BLaER1 treated with 17β-estradiol and CSF1 and Interleukin-3, amounts not matched to agents 10 nM and 100 nM (cell line): ENCODE results near the gene DNAH17.

Experiments used
- H3K27ac ChIP-seq, 11 experiments: shearing (Covaris generic); formaldehyde crosslinking; 2 replicates each; pipeline ENCODE4 v1.8.1; 2022
- H3K27me3 ChIP-seq, 11 experiments: shearing (Covaris generic); formaldehyde crosslinking; 2 replicates each; pipeline ENCODE4 v1.8.1; 2022
- H3K36me3 ChIP-seq, 11 experiments: shearing (Covaris generic); formaldehyde crosslinking; 2 replicates each; pipeline ENCODE4 v1.8.1; 2022
- H3K4me1 ChIP-seq, 10 experiments: shearing (Covaris generic); formaldehyde crosslinking; 2 replicates each; pipeline ENCODE4 v1.8.1; 2022
- H3K4me2 ChIP-seq, 11 experiments: shearing (Covaris generic); formaldehyde crosslinking; 2 replicates each; pipeline ENCODE4 v1.8.1; 2022
- H3K4me3 ChIP-seq, 10 experiments: shearing (Covaris generic); formaldehyde crosslinking; 2 replicates each; pipeline ENCODE4 v1.8.1; 2022
- H3K9ac ChIP-seq, 11 experiments: shearing (Covaris generic); formaldehyde crosslinking; 2 replicates each; pipeline ENCODE4 v1.8.1; 2022
- H3K9me3 ChIP-seq, 11 experiments: shearing (Covaris generic); formaldehyde crosslinking; replicated peaks in 1 of 11; 2 replicates each; pipeline ENCODE4 v1.8.1; 2022
- H4K20me1 ChIP-seq, 11 experiments: shearing (Covaris generic); formaldehyde crosslinking; 2 replicates each; pipeline ENCODE4 v1.8.1; 2022
- Cebpa-rat ChIP-seq, 11 experiments: shearing (Covaris generic); IDR thresholded peaks; 2 replicates each; pipeline ENCODE4 v1.8.1; 2022

Gene DNAH17

DNA sequence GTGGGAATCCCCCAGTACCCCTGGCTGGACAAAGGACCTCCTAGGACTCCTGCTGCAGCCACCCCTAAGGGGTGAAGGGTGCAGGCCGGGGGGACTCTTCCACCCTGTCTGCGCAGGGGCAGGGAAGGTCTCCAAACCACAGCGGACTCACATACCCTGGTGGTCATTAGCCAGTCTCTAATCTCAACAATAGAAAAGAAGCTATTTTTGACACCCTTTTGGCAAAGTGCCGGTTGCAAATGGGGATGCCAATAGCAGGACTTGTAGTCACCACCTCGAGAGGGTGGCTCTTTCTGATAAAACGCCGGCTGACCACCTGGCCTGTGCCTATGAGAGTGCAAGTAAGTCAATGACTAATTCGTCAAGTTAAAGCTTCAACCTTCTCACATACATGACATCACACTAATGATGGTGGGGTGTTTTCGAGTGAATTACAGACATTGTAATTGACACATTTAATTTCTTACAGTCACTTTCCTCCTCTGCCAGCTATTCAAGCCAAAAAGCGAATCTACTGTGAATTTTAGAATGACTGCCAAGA, 23.1 kb upstream of the DNAH17 start:
- H3K4me1 ChIP-seq: peaks cover 49 to 95% (median 66%) of the 10 kb centered on the region in 10 experiments
- H3K9me3 ChIP-seq: peaks cover 0 to 8% (median under 1%) of the 10 kb centered on the region in 11 experiments; a peak in 7 of 22 replicates
- no peak for TF ChIP-seq Cebpa-rat (IDR thresholded peaks at IDR 0.05)
- peak overlapping the region in 10 of 11 experiments; percentile 9 to 96 (median 66); a peak in 16 of 22 replicates for H3K4me2 ChIP-seq
- H3K9ac ChIP-seq: peak overlapping the region in 1 of 11 experiments; percentile 9; a peak in 1 of 22 replicates
- H4K20me1 ChIP-seq: no peaks in the 10 kb centered on the region
- H3K27me3 ChIP-seq: no peaks in the 10 kb centered on the region
- H3K4me3 ChIP-seq: no peak overlapping the region
- peak overlapping the region in 8 of 11 experiments; percentile 91 to 98 (median 96); a peak in 15 of 22 replicates for H3K27ac ChIP-seq
- no peaks in the 10 kb centered on the region for H3K36me3 ChIP-seq

DNA sequence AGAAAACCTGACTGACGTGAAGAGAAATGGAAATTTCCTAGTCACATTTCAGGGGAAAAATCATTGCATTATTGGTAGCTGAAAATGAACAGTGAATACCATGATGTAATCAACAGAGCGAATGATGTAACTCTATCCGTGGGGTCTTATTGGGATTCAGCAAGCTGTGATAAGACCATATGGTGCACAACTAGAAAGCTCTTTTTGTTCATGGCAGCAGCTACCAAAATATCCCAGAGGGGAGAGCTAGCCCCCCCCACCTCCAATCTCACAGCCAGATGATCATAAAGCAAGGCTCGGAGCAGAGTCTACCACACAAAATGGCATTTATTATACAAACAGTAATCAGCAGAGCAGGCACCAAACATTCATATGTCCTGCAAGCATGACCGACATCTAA, 22.2 kb upstream of the DNAH17 start:
- peak overlapping the region in 9 of 11 experiments; percentile 32 to 98 (median 96); a peak in 18 of 22 replicates for H3K27ac ChIP-seq
- H3K27me3 ChIP-seq: no peaks in the 10 kb centered on the region
- H3K4me1 ChIP-seq: peaks cover 56 to 99% (median 70%) of the 10 kb centered on the region in 10 experiments
- peak in 2 of 11 experiments; percentile 15 to 30; a peak in 2 of 22 replicates for TF ChIP-seq Cebpa-rat (IDR thresholded peaks at IDR 0.05)
- H3K4me3 ChIP-seq: no peak overlapping the region
- H3K4me2 ChIP-seq: peak overlapping the region; percentile 22 to 96 (median 51); a peak in 20 of 22 replicates
- H4K20me1 ChIP-seq: no peaks in the 10 kb centered on the region
- H3K36me3 ChIP-seq: no peaks in the 10 kb centered on the region
- no peak overlapping the region; a peak in 1 of 22 replicates for H3K9ac ChIP-seq
- peaks cover 0 to 14% (median 4%) of the 10 kb centered on the region in 11 experiments; a peak in 9 of 22 replicates for H3K9me3 ChIP-seq

DNA sequence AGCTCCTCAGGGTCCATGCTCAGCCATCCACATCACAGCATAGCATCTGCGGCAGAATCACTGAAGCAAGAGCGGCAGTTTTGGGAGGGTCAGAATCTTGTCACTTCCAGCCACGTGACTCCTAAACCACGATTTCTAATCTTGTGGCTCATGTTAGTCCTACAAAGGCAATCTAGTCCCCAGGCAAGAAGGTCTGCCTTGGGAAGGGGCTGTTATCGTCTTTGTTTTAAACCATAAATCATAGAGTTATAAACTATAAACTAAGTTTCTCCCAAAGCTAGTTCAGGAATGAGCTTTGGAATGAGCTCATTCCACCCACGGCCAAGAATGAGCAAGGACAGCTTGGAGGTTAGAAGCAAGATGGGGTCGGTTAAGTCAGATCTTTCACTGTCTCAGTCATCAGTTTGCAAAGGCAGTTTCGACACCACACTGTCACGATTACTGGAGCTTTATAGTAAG, 20.8 kb upstream of the DNAH17 start:
- peak overlapping the region; percentile 45 to 98 (median 95); a peak in 21 of 22 replicates for H3K27ac ChIP-seq

DNA sequence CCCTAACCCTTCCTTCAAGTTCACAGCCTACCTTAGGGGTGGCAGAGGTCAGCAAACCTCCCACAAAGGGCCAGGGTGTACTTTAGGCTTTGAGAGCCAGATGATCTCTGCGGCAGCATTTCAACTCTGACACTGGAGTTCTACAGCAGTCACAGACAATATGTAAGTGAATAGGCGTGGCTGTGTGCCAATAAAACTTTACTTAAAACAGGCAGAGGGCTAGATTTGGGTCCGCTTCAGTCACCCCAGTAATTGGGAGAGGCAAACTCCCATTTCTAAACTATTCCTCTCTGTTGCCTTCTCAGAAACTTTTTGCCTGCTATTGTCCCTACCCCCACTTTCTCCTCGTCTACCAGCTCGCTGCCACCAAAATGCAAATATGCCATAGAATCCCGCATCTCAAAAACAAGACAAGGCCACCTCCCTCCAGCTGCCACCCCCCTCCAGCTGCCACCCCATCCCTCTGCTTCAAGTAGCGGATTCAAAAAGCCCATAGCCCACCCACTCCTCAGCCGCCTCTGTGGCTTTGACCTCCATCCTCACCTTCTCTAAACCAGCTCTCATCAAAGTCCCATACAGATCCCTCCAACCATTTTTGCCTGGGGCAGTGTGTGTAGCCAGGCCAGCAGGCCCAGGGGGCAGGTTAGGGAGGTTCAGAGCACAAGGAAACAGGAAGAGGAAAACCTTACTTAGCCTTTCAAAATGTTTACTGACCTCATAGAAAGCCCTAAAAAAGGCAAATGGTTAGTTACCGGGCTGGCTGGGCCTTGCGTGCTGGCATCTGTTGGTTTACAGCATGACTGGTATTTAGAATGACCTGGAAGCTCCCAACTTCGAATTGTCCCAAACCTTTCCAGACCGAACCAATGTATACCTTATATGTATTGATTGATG, 19.9 kb upstream of the DNAH17 start:
- H3K36me3 ChIP-seq: no peaks in the 10 kb centered on the region
- H3K27ac ChIP-seq: peak overlapping the region; percentile 45 to 98 (median 95)
- H3K4me1 ChIP-seq: peaks cover 74 to 94% (median 82%) of the 10 kb centered on the region in 10 experiments
- H3K4me3 ChIP-seq: peak overlapping the region in 5 of 10 experiments; percentile 9 to 30 (median 17); a peak in 5 of 20 replicates
- H3K9ac ChIP-seq: peak overlapping the region; percentile 53 to 82 (median 73); a peak in 21 of 22 replicates
- no peak for TF ChIP-seq Cebpa-rat (IDR thresholded peaks at IDR 0.05)
- H3K9me3 ChIP-seq: peaks cover 0 to 23% (median 4%) of the 10 kb centered on the region in 11 experiments; a peak in 10 of 22 replicates
- H3K4me2 ChIP-seq: peak overlapping the region; percentile 67 to 96 (median 84)
- H3K27me3 ChIP-seq: no peaks in the 10 kb centered on the region
- no peaks in the 10 kb centered on the region for H4K20me1 ChIP-seq

More for the DNA sequence above, 20.8 kb upstream of the DNAH17 start:
- TF ChIP-seq Cebpa-rat (IDR thresholded peaks at IDR 0.05): peak in 4 of 11 experiments; percentile 23 to 76 (median 51); a peak in 5 of 22 replicates
- H3K36me3 ChIP-seq: no peaks in the 10 kb centered on the region
- peak overlapping the region in 9 of 11 experiments; percentile 65 to 82 (median 73); a peak in 18 of 22 replicates for H3K9ac ChIP-seq
- H3K4me3 ChIP-seq: peak overlapping the region in 4 of 10 experiments; percentile 9 to 30 (median 22); a peak in 3 of 20 replicates
- H3K4me1 ChIP-seq: peaks cover 69 to 99% (median 79%) of the 10 kb centered on the region in 10 experiments
- H3K4me2 ChIP-seq: peak overlapping the region; percentile 67 to 96 (median 84)
- H3K27me3 ChIP-seq: no peaks in the 10 kb centered on the region
- H3K9me3 ChIP-seq: peaks cover 0 to 23% (median 4%) of the 10 kb centered on the region in 11 experiments; a peak in 10 of 22 replicates
- H4K20me1 ChIP-seq: no peaks in the 10 kb centered on the region

- peaks cover 93 to 97% (median 95%) of the 10 kb centered on the region in 10 experiments for H3K4me1 ChIP-seq
- no peaks in the 10 kb centered on the region for H3K36me3 ChIP-seq
- H3K27me3 ChIP-seq: no peaks in the 10 kb centered on the region
- no peak overlapping the region for H3K4me3 ChIP-seq
- H3K9ac ChIP-seq: peak overlapping the region in 7 of 11 experiments; percentile 17 to 82 (median 76); a peak in 9 of 22 replicates
- peak overlapping the region in 10 of 11 experiments; percentile 74 to 96 (median 84); a peak in 20 of 22 replicates for H3K4me2 ChIP-seq
- H3K9me3 ChIP-seq: peaks cover 0 to 23% (median 4%) of the 10 kb centered on the region in 11 experiments; a peak in 10 of 22 replicates
- no peaks in the 10 kb centered on the region for H4K20me1 ChIP-seq
- TF ChIP-seq Cebpa-rat (IDR thresholded peaks at IDR 0.05): no peak
- H3K27ac ChIP-seq: peak overlapping the region; percentile 86 to 98 (median 95); a peak in 21 of 22 replicates
Measured at GRCh38 chr17:78595135-78595810, 18.1 kb upstream of the DNAH17 start.

DNA sequence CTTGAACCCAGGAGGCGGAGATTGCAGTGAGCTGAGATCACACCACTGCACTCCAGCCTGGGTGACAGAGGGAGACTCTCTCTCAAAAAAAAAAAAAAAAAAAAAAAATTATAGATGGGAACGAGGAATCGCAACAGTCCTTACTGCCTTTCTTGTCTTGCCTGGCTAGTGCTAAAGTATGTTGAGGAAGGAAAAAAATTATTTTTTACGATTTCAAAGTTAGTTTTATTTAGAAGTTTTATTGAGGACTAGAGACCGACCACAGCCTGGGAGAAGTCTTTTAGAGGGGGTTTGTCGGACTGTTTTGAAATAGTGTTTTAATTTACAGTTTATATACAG, 15.8 kb upstream of the DNAH17 start:
- peak overlapping the region; percentile 66 to 88 (median 80) for H3K9ac ChIP-seq
- H3K4me3 ChIP-seq: no peak overlapping the region
- H3K9me3 ChIP-seq: peaks cover 0 to 15% (median 0%) of the 10 kb centered on the region in 11 experiments; a peak in 6 of 22 replicates
- peak overlapping the region; percentile 86 to 98 (median 95) for H3K27ac ChIP-seq
- peak overlapping the region; percentile 44 to 96 (median 84) for H3K4me2 ChIP-seq
- H3K4me1 ChIP-seq: peaks cover 94 to 97% (median 95%) of the 10 kb centered on the region in 10 experiments
- no peaks in the 10 kb centered on the region for H3K36me3 ChIP-seq
- no peaks in the 10 kb centered on the region for H3K27me3 ChIP-seq
- no peak for TF ChIP-seq Cebpa-rat (IDR thresholded peaks at IDR 0.05)
- H4K20me1 ChIP-seq: no peaks in the 10 kb centered on the region

GRCh38 chr17:78591263-78591671, 14.1 kb upstream of the DNAH17 start:
- Histone ChIP-seq H3K4me1 (peaks cover 85 to 97% (median 95%) of the 10 kb centered on the region in 10 experiments), H3K27me3 (no peaks in the 10 kb centered on the region), H3K27ac (peak overlapping the region; percentile 86 to 98 (median 95)), H3K36me3 (no peaks in the 10 kb centered on the region), H4K20me1 (no peaks in the 10 kb centered on the region), H3K4me2 (peak overlapping the region; percentile 65 to 96 (median 94)), H3K9me3 (peaks cover 0 to 15% (median 0%) of the 10 kb centered on the region in 11 experiments; a peak in 6 of 22 replicates), H3K4me3 (peak overlapping the region in 1 of 10 experiments; percentile 40; a peak in 2 of 20 replicates), H3K9ac (peak overlapping the region; percentile 69 to 88 (median 80); a peak in 21 of 22 replicates)
- TF ChIP-seq Cebpa-rat (IDR thresholded peaks at IDR 0.05): no peak

DNA sequence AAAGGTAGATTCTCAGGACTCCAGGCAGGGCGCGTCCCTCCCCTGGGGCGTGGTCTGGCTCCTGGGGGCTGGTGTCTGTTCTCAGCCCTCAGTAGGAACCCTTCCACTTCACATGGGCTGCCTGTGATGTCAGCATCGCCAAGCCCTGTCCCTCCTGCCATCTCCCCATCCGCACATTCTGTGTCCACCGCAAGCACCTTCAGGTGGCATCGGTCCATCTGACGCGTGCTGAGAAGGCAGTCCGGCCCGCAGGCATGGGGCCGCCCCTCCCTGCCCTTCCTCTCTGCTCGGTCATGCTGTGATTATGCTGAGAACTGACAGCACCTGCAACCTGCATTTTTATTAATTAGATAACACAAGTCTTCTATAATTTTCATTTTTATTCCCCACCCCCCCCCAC, 12.7 kb upstream of the DNAH17 start:
- no peak for TF ChIP-seq Cebpa-rat (IDR thresholded peaks at IDR 0.05)
- Histone ChIP-seq H3K9ac (peak overlapping the region; percentile 69 to 88 (median 80); a peak in 21 of 22 replicates), H3K9me3 (peaks cover 0 to 13% (median 0%) of the 10 kb centered on the region in 11 experiments; a peak in 6 of 22 replicates), H3K27me3 (no peaks in the 10 kb centered on the region), H3K27ac (peak overlapping the region; percentile 86 to 98 (median 95); a peak in 21 of 22 replicates), H3K4me1 (peaks cover 73 to 95% (median 87%) of the 10 kb centered on the region in 10 experiments), H3K4me2 (peak overlapping the region; percentile 65 to 96 (median 94)), H4K20me1 (no peaks in the 10 kb centered on the region), H3K36me3 (no peaks in the 10 kb centered on the region), H3K4me3 (peak overlapping the region in 1 of 10 experiments; percentile 35; a peak in 1 of 20 replicates)
